RWPE2 (cell line): ENCODE measurements around the gene AGFG1.

ENCODE experiments used
- ATAC-seq: fragments of 200-7000 bp; cut with Tn5 transposase; 3 replicates; pipeline ENCODE4 v1.9.1; 2021; ENCODE audit warnings: low read depth
- DNase-seq: peaks from one replicate; pipeline ENCODE4 v3.0.0-alpha.2; 2020; ENCODE audit warnings: low spot score
- H3K27ac ChIP-seq: fragments of 450-650 bp; 2 replicates; pipeline ENCODE4 v1.5.1; 2017; ENCODE audit warnings: mild to moderate bottlenecking; ENCODE audit not compliant: poor library complexity, severe bottlenecking
- H3K27me3 ChIP-seq: fragments of 250-450 bp; sonication (Bioruptor Pico); 2 replicates; pipeline ENCODE4 v1.5.1; 2021; ENCODE audit warnings: mild to moderate bottlenecking, moderate library complexity; ENCODE audit not compliant: insufficient read depth, poor library complexity, severe bottlenecking
- H3K36me3 ChIP-seq: fragments of 250-450 bp; sonication (Bioruptor Pico); 2 replicates; pipeline ENCODE4 v1.5.1; 2020; ENCODE audit warnings: low read depth, mild to moderate bottlenecking, moderate library complexity
- H3K4me1 ChIP-seq: fragments of 250-450 bp; sonication (Bioruptor Pico); 2 replicates; pipeline ENCODE4 v1.5.1; 2021; ENCODE audit warnings: mild to moderate bottlenecking, moderate library complexity; ENCODE audit not compliant: insufficient read depth, poor library complexity, severe bottlenecking
- H3K4me3 ChIP-seq: fragments of 250-450 bp; sonication (Bioruptor Pico); 2 replicates; pipeline ENCODE4 v1.5.1; 2021; ENCODE audit warnings: mild to moderate bottlenecking, moderate library complexity; ENCODE audit not compliant: severe bottlenecking
- H3K9me3 ChIP-seq: fragments of 250-450 bp; sonication (Bioruptor Pico); 2 replicates; pipeline ENCODE4 v1.5.1; 2021; ENCODE audit warnings: mild to moderate bottlenecking, moderate library complexity; ENCODE audit not compliant: severe bottlenecking
- TF ChIP-seq, protein P1 (sequence below): fragments of 450-650 bp; IDR thresholded peaks from one replicate; pipeline ENCODE4 v1.5.1; 2017; ENCODE audit warnings: mild to moderate bottlenecking, moderate library complexity; ENCODE audit not compliant: poor library complexity, severe bottlenecking

Gene AGFG1

GRCh38 chr2:227568852-227569169 lies 96.9 kb downstream of the AGFG1 start:
- H3K36me3 ChIP-seq, result 0 out of 2 replicates have a peak, but pooled peaks cover 6% of the 10 kb centered on the region
- H3K27me3 ChIP-seq, result no peaks in the 10 kb centered on the region
- H3K27ac ChIP-seq, result no peak overlapping the region
- ATAC-seq, result no peak
- TF ChIP-seq, protein P1, sequence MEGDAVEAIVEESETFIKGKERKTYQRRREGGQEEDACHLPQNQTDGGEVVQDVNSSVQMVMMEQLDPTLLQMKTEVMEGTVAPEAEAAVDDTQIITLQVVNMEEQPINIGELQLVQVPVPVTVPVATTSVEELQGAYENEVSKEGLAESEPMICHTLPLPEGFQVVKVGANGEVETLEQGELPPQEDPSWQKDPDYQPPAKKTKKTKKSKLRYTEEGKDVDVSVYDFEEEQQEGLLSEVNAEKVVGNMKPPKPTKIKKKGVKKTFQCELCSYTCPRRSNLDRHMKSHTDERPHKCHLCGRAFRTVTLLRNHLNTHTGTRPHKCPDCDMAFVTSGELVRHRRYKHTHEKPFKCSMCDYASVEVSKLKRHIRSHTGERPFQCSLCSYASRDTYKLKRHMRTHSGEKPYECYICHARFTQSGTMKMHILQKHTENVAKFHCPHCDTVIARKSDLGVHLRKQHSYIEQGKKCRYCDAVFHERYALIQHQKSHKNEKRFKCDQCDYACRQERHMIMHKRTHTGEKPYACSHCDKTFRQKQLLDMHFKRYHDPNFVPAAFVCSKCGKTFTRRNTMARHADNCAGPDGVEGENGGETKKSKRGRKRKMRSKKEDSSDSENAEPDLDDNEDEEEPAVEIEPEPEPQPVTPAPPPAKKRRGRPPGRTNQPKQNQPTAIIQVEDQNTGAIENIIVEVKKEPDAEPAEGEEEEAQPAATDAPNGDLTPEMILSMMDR, result no peak
- H3K9me3 ChIP-seq, result no peaks in the 10 kb centered on the region
- DNase-seq, result no peak
- H3K4me1 ChIP-seq, result no peaks in the 10 kb centered on the region
- H3K4me3 ChIP-seq, result no peak overlapping the region

GRCh38 chr2:227570615-227571014 lies 98.7 kb downstream of the AGFG1 start:
- Histone ChIP-seq H3K4me3 (no peak overlapping the region), H3K4me1 (no peaks in the 10 kb centered on the region), H3K9me3 (no peaks in the 10 kb centered on the region), H3K27me3 (no peaks in the 10 kb centered on the region), H3K27ac (no peak overlapping the region), H3K36me3 (no peaks in the 10 kb centered on the region)
- no peak; the same call in 2 of the 3 replicates for ATAC-seq
- no peak for DNase-seq
- TF ChIP-seq, protein P1, result no peak

DNA sequence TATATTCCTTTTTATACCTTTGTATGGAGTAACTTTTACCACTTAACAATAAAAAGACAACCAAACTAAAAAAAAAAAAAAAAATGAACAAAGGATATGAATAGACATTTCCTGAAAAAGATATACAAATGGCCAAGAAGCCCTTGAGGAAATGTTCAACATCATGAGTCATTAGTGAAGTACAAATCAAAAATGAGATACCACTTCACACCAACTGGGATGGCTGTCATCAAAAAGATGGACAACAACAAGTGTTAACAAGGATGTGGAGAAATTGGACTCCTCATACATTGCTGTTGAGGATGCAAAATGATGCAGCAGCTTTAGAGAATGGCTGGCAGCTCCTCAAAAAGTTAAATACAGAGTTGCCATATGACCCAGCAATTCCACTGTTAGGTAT lies 104.2 kb downstream of the AGFG1 start:
- Histone ChIP-seq H3K4me1 (no peaks in the 10 kb centered on the region), H3K4me3 (no peak overlapping the region), H3K36me3 (no peaks in the 10 kb centered on the region), H3K9me3 (no peaks in the 10 kb centered on the region), H3K27ac (no peak overlapping the region), H3K27me3 (no peaks in the 10 kb centered on the region)
- ATAC-seq (no peak), DNase-seq (no peak)
- TF ChIP-seq, protein P1, result no peak

DNA sequence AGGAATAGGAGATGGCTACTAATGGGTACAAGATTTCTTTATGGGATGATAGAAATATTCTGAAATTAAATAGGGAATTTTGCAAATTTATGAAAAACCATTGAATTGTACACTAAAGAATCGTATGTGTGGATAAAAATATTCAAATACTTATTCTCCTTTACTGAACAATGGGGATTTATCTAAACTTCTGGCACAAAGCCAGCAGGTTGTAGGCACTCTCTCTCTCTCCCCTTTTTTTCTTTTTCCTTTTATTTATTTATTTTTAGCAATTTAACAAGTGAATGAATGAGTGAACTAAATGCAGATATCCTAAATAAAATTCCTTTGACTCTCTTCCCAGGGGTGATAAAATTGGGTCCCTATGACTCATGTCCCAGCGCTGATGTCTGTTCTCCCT lies 104.9 kb downstream of the AGFG1 start:
- Histone ChIP-seq H3K4me3 (no peak overlapping the region), H3K36me3 (no peaks in the 10 kb centered on the region), H3K27ac (no peak overlapping the region), H3K9me3 (no peaks in the 10 kb centered on the region), H3K27me3 (no peaks in the 10 kb centered on the region), H3K4me1 (no peaks in the 10 kb centered on the region)
- no peak for ATAC-seq
- TF ChIP-seq, protein P1, result no peak
- DNase-seq, result no peak

GRCh38 chr2:227577555-227577954 lies 105.6 kb downstream of the AGFG1 start:
- no peak overlapping the region for H3K27ac ChIP-seq
- H3K27me3 ChIP-seq, result no peaks in the 10 kb centered on the region
- H3K9me3 ChIP-seq, result no peaks in the 10 kb centered on the region
- no peaks in the 10 kb centered on the region for H3K36me3 ChIP-seq
- no peaks in the 10 kb centered on the region for H3K4me1 ChIP-seq
- DNase-seq, result no peak
- no peak overlapping the region for H3K4me3 ChIP-seq
- ATAC-seq, result no peak
- TF ChIP-seq, protein P1, result no peak
